Breast epithelium (tissue), 3 donors: ENCODE data around the gene ACER3.

Experiments used
- CTCF ChIP-seq, 3 donors: fragments of 450-650 bp; IDR thresholded peaks; one replicate each; pipeline ENCODE4 v1.5.1; 2016 to 2017; ENCODE audit warnings: antibody characterized with exemption in 3 of 3, mild to moderate bottlenecking in 3 of 3, moderate library complexity in 3 of 3
- POLR2A ChIP-seq: fragments of 450-650 bp; IDR thresholded peaks from one replicate; pipeline ENCODE4 v1.6.1; 2016; ENCODE audit warnings: antibody characterized with exemption, mild to moderate bottlenecking, moderate library complexity
- POLR2AphosphoS5 ChIP-seq, 3 donors: sonication (generic); formaldehyde crosslinking; IDR thresholded peaks; one replicate each; pipeline ENCODE4 v1.6.1; 2017; ENCODE audit warnings: antibody characterized with exemption in 3 of 3

GRCh38 chr11:76891793-76892192, 31.1 kb downstream of the ACER3 start:
- TF ChIP-seq POLR2A (no peak), CTCF (IDR thresholded peaks at IDR 0.05) (no peak), POLR2AphosphoS5 (IDR thresholded peaks at IDR 0.05) (no peak)
